Activated naive CD8-positive, alpha-beta T cell treated with anti-CD3 and anti-CD28 coated beads for 36 hours (primary cell): Measurements from ENCODE around the gene ST3GAL3. TPM values are rescaled to one million over a fixed set of nuclear protein-coding genes. Genes with fewer than 3 reads are reported as not detected.

Source experiments
- DNase-seq: peaks from one replicate; pipeline ENCODE4 v3.0.0; 2021
- H3K27ac Mint-ChIP-seq: one replicate; pipeline ENCODE4 v1.8.0; 2022; ENCODE audit warnings: mild to moderate bottlenecking, moderate library complexity, mixed read lengths
- H3K27me3 Mint-ChIP-seq: one replicate; pipeline ENCODE4 v1.8.0; 2022; ENCODE audit warnings: mild to moderate bottlenecking, mixed read lengths
- H3K36me3 Mint-ChIP-seq: one replicate; pipeline ENCODE4 v1.8.0; 2021; ENCODE audit warnings: mild to moderate bottlenecking, mixed read lengths
- H3K4me1 Mint-ChIP-seq: one replicate; pipeline ENCODE4 v1.8.0; 2021; ENCODE audit warnings: mixed read lengths
- H3K4me3 Mint-ChIP-seq: one replicate; pipeline ENCODE4 v1.8.0; 2022; ENCODE audit warnings: mild to moderate bottlenecking, moderate library complexity, mixed read lengths
- H3K9me3 Mint-ChIP-seq: one replicate; pipeline ENCODE4 v1.8.0; 2022; ENCODE audit warnings: mixed read lengths
- total RNA-seq, 2 experiments: library from RNA; stranded (reverse); gene quantifications; one replicate each; pipeline ENCODE4 v1.2.3, GENCODE V29; 2021

ST3GAL3 gene
- total RNA-seq, 2 experiments from 2014 or later = 9.7 to 11.1 TPM

DNA sequence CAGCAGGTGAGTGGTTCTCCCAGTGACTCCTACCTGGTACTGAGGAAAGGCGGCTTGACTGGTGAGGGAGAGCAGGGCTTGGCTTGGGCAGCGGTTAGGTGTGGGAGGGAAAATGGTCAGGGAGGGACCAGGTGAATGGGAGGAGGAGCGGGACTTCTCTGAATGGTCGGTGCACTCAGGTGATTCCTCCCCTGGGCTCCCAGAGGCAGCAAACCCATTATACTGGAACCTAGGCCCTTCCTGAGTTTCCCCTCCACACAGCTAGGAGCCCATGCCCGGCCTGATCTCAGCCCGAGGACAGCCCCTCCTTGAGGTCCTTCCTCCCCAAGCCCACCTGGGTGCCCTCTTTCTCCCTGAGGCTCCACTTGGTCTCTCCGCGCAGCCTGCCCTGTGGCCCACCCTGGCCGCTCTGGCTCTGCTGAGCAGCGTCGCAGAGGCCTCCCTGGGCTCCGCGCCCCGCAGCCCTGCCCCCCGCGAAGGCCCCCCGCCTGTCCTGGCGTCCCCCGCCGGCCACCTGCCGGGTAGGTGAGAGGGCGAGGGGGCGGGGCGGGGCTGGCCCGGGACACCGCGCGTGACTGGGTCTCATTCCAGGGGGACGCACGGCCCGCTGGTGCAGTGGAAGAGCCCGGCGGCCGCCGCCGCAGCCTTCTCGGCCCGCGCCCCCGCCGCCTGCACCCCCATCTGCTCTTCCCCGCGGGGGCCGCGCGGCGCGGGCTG, 228.5 kb downstream of the ST3GAL3 start:
- Mint-ChIP-seq H3K36me3 (peaks cover 6% of the 10 kb centered on the region), H3K27me3 (peaks cover 35% of the 10 kb centered on the region), H3K4me1 (peaks cover 15% of the 10 kb centered on the region), H3K4me3 (peak overlapping the region; percentile 2), H3K9me3 (no peaks in the 10 kb centered on the region), H3K27ac (no peak overlapping the region)
- DNase-seq = no peak

DNA sequence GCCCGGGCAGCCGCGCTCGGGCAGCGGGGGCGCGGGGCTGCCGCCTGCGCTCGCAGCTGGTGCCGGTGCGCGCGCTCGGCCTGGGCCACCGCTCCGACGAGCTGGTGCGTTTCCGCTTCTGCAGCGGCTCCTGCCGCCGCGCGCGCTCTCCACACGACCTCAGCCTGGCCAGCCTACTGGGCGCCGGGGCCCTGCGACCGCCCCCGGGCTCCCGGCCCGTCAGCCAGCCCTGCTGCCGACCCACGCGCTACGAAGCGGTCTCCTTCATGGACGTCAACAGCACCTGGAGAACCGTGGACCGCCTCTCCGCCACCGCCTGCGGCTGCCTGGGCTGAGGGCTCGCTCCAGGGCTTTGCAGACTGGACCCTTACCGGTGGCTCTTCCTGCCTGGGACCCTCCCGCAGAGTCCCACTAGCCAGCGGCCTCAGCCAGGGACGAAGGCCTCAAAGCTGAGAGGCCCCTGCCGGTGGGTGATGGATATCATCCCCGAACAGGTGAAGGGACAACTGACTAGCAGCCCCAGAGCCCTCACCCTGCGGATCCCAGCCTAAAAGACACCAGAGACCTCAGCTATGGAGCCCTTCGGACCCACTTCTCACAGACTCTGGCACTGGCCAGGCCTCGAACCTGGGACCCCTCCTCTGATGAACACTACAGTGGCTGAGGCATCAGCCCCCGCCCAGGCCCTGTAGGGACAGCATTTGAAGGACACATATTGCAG, 229.3 kb downstream of the ST3GAL3 start:
- peak; percentile 49 for DNase-seq

DNA sequence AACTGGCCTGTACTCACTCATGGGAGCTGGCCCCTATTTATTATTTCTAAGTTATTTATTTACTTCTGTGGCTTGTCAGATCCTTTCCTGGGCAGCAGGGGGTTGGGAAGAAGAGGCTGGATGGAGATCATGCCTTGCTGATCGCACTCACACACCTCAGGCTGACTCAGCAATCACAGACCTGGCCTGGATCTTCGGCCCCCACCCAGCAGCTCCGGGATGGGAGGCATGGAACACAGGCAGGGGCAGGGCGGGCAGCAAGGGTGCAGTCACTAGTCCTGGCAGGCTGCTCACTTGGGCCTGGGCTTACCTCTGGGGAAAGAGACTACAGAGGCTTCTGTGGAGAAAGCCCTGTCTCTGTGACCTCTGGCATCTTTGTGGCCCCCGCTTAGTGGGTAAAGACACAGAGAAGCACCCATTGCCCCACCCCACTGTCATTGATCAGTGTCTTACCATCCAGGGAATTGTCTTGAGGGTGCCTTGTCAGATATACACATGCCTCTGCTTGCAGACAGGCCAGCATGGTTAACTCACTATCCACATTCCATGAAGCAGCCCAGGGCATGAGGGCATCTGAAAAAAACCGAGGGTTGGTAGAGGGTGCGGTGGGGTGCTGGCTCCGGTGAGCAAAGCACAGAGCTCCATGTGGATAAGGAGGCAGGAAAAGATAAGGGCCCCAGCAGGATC, 230.0 kb downstream of the ST3GAL3 start:
- Mint-ChIP-seq H3K27ac (no peak overlapping the region), H3K27me3 (peaks cover 34% of the 10 kb centered on the region), H3K36me3 (peaks cover 6% of the 10 kb centered on the region)

More for the DNA sequence above, 229.3 kb downstream of the ST3GAL3 start:
- Mint-ChIP-seq H3K27me3 (peaks cover 35% of the 10 kb centered on the region), H3K4me3 (peak overlapping the region; percentile 70), H3K36me3 (peaks cover 6% of the 10 kb centered on the region), H3K27ac (no peak overlapping the region), H3K4me1 (peaks cover 15% of the 10 kb centered on the region), H3K9me3 (no peaks in the 10 kb centered on the region)

DNA sequence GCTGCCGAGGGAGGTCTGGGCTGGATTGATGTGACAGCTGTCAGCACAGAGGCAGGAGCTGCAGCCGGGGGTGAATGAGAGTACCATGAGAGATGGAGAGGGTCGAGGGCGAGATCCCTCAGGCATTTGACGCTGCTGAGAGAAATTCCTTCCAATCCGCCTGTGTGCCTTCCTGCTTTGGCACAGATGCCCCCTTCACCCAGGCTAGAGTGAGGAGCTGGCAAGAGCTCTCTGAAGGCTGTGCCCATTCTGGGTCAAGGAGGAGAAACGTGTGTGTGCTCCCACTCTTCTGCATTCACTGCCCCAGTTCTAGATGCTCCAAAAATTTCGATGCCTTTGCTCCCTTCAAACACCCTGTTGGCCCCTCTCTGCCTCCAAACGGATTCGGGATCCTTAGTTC, 231.0 kb downstream of the ST3GAL3 start:
- no peak for DNase-seq
- H3K27ac Mint-ChIP-seq = no peak overlapping the region
- H3K4me1 Mint-ChIP-seq = peaks cover 10% of the 10 kb centered on the region
- no peaks in the 10 kb centered on the region for H3K9me3 Mint-ChIP-seq
- H3K4me3 Mint-ChIP-seq = no peak overlapping the region
- H3K27me3 Mint-ChIP-seq = peaks cover 24% of the 10 kb centered on the region
- H3K36me3 Mint-ChIP-seq = peaks cover 6% of the 10 kb centered on the region

More for the DNA sequence above, 230.0 kb downstream of the ST3GAL3 start:
- H3K4me3 Mint-ChIP-seq = no peak overlapping the region
- H3K4me1 Mint-ChIP-seq = peaks cover 15% of the 10 kb centered on the region
- no peak for DNase-seq
- H3K9me3 Mint-ChIP-seq = no peaks in the 10 kb centered on the region

DNA sequence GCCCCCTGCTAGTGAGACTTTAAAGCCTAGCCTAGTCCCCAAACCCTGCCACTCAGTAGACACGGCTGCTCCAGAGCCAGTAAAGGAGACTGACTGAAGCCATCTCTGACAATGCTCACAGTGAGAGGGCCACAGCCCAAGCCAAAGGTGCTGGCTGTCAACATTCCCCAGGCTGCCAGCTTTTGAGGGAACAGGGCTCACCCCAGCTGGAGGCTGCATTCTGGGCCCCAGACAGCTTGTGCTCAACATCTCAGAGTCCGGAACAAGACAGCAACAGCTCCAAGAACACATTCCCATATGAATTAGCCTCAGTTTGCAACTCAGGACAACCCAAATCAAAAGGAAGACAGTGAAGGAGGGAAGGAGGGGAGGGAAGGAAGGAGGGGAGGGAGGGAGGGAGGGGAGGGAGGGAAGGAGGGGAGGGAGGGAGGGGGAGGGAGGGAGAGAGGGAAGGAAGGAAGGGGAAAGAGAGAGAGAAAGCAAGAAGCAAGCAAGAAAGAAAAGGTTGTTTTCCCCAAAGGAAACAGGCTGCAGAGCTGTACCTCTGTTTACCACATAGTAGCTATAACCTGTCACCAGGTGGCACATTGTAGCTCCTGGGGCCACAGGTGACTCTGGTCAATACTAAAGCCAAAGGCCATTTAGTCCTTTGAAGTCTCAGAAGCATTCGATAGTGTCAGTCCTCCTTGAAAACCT, 231.7 kb downstream of the ST3GAL3 start:
- Mint-ChIP-seq H3K9me3 (no peaks in the 10 kb centered on the region), H3K27ac (no peak overlapping the region), H3K27me3 (peaks cover 20% of the 10 kb centered on the region), H3K36me3 (peaks cover 6% of the 10 kb centered on the region), H3K4me3 (no peak overlapping the region), H3K4me1 (peaks cover 8% of the 10 kb centered on the region)
- DNase-seq = no peak

DNA sequence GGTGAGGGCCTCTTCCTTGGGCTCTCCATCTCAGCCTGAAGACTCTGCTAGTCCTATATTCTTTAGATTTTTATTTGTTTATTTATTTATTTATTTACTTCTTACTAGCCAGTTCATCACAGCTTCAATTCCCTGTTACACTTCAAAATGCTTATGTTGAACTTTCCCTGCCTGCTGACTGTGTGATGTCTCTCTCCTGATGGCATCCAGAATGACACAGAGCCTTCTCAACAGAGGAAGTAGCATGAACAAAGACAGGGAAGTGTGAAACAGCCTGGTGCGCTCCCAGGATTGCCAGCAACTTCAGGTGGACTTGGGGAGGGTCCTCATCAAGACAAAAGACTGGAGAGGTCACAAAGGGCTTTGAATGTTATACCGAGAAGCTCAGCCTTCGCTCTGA, 235.1 kb downstream of the ST3GAL3 start:
- no peaks in the 10 kb centered on the region for H3K27me3 Mint-ChIP-seq
- H3K4me1 Mint-ChIP-seq = peaks cover 11% of the 10 kb centered on the region
- no peaks in the 10 kb centered on the region for H3K9me3 Mint-ChIP-seq
- H3K4me3 Mint-ChIP-seq = no peak overlapping the region
- peaks cover 11% of the 10 kb centered on the region for H3K36me3 Mint-ChIP-seq
- no peak for DNase-seq
- H3K27ac Mint-ChIP-seq = no peak overlapping the region

DNA sequence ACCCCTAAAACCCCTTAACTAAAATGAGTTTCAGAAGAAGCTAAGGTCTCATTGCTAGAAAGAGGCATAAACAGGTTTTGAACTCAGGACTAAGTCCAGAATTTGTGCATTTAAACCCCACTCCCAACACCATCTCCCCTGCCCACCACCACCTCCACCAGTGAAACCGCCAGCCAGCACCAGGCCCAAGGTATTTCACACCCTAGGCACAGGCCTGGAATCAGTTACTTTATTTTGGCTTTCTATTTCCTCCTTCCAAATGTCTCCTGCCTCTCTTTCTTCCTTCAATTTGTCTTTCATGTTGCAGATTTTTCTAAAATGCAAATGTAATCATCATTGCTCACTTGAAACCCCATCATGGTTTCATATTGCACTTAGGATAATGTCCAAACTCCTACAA, 237.5 kb downstream of the ST3GAL3 start:
- peak overlapping the region; percentile 92 for H3K4me3 Mint-ChIP-seq
- no peaks in the 10 kb centered on the region for H3K9me3 Mint-ChIP-seq
- H3K27me3 Mint-ChIP-seq = no peaks in the 10 kb centered on the region
- no peak overlapping the region for H3K27ac Mint-ChIP-seq
- peaks cover 21% of the 10 kb centered on the region for H3K4me1 Mint-ChIP-seq
- no peak for DNase-seq
- H3K36me3 Mint-ChIP-seq = peaks cover 10% of the 10 kb centered on the region

DNA sequence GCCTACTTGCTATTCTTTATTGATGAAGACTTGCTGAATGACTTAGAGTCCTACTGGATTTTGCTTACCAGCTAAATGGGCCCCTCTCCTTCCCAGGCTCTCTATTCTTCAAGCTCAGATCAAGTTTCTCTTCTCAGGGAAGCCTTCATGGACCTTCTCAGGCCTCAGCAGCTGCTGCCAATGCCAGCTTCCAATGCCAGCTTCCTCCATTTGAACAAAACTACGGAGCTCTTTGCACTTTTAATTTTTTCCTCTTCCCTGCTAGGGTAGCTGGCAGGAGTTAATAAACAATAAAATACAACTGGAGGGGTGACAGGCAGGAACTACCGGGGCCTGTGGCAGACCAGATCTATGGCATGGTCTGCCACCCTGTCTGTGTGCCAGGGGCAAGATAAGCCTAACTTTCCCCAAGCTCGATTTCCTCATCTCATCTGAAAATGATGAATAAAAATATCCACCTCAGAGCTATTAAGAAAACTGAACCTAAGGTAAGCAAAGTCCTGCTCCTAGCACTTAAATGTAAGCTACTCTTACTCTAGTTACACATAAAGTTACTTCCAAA, 238.4 kb downstream of the ST3GAL3 start:
- Mint-ChIP-seq H3K9me3 (no peaks in the 10 kb centered on the region), H3K27ac (peak overlapping the region; percentile 90), H3K4me1 (peaks cover 21% of the 10 kb centered on the region), H3K36me3 (peaks cover 5% of the 10 kb centered on the region), H3K27me3 (no peaks in the 10 kb centered on the region), H3K4me3 (peak overlapping the region; percentile 92)
- no peak for DNase-seq

DNA sequence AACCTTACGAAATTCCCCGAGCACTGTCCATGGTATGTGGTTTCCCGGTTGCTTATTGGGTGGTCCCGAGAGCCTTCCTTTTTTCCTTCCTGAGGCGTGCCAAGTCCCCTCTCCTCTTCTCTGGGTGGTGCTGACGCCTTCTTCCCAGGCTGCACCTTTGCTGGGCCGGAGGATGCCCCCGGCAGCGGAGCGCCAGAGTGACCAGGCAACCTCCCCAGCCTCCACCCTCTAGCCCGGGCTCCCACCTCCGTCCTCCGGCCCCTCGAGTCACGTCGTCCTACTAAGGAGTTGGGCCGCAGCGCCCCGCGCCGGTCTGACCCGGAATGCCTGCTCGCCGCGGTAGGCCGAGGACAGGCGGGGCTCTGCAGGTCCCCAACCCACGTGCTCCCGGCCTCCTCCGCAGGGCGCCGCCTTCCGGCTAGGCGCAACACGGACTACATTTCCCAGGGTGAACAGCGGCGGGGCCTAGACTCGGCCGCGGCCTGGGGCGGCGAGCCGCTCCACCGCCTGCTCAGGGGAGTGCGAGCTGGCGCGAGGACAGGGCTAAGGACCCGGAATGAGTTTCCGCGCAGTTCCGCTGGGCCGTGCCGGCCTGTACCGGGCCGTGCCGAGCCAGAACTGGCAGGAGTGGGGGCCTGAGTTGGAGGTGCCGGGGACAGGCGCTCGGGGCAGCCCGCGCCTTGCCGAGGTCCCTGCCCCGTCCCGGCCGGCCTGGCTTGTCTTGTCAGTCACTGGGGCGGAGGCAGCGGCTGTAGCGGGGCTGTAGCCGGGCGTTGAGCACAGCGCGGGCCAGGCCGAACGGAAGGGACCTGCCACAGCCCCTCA, 239.1 kb downstream of the ST3GAL3 start, which contains the start of gene IPO13:
Gene IPO13 (plus strand): TSS at position 715 of the 825 bp plus-strand sequence. CDS start 651 bp downstream, outside the sequence.
- peaks cover 5% of the 10 kb centered on the region for H3K36me3 Mint-ChIP-seq
- DNase-seq = peak; percentile 98
- H3K9me3 Mint-ChIP-seq = no peaks in the 10 kb centered on the region
- H3K27ac Mint-ChIP-seq = peak within 1 kb of the TSS; percentile 90
- peak within 1 kb of the TSS; percentile 92 for H3K4me3 Mint-ChIP-seq
- H3K27me3 Mint-ChIP-seq = no peaks in the 10 kb centered on the region
- H3K4me1 Mint-ChIP-seq = peaks cover 25% of the 10 kb centered on the region

DNA sequence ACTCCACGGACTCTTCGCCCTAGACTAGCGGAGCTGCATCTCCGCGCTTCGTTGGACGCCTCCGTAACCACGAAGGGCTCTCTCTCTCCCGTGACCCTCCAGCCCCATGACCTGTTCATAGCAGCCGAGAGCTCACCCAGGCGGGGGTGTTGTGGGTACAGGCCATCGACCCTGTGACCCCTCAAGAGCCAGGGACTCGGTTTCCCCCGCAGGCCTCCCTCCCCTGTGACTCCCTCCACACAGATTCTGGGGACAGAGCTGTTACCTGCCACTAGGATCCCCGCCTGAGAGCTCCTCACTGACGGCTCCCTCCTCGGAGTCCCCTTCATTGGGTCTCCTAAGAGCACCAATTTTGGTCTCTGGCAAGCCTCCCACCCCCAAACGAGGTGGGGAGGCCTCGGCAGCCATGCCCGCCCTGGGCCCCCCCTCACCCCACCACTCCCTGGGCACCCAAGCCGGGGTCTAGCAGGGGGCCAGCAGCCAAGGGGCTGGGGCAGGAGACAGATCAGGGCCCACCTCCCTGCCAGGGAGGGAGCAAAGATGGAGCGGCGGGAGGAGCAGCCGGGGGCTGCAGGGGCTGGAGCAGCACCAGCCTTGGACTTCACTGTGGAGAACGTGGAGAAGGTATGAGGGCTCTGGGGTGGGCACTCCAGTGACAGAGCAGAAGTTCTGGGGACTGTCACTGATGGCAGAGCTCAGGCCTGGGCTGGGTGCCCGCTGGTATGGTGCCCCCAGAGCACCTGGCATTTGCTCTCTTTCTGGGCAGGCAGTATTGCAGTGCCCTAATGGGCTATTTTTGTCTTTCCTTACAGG, 239.9 kb downstream of the ST3GAL3 start:
- Mint-ChIP-seq H3K4me3 (peak overlapping the region; percentile 92), H3K27ac (peak overlapping the region; percentile 90), H3K4me1 (peaks cover 29% of the 10 kb centered on the region), H3K9me3 (no peaks in the 10 kb centered on the region), H3K36me3 (peaks cover 5% of the 10 kb centered on the region), H3K27me3 (no peaks in the 10 kb centered on the region)
- DNase-seq = peak; percentile 22

DNA sequence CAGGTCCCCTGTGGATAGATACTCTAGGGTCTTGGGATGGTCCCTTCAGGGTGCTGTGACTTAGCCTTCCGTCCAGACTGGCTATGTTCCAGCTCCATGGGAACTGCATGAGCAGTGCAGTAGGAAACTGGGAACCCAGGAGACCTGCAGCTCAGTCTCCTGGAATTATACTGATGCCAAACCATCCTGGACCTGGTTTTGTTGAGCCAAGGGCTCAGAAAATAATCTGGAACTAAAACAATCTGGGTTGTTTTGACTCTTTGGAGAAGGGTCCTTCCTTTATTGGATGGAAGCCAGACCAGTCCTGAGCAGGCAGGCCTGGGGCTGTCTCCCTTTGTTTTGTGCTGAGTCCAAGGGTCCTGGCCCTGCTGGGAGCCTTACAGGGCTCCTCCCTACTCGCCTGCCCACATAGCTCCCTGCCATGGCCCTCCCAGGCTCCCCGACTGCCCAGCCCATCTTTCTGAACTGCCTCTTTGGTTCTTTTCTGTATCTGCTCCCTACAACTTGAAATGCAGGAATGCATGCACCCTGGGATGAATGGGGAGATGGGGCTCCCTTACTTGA, 240.6 kb downstream of the ST3GAL3 start:
- peak overlapping the region; percentile 92 for H3K4me3 Mint-ChIP-seq
- H3K4me1 Mint-ChIP-seq = peaks cover 29% of the 10 kb centered on the region
- no peaks in the 10 kb centered on the region for H3K9me3 Mint-ChIP-seq
- H3K36me3 Mint-ChIP-seq = peaks cover 5% of the 10 kb centered on the region
- no peak overlapping the region for H3K27ac Mint-ChIP-seq
- no peak for DNase-seq
- H3K27me3 Mint-ChIP-seq = no peaks in the 10 kb centered on the region

DNA sequence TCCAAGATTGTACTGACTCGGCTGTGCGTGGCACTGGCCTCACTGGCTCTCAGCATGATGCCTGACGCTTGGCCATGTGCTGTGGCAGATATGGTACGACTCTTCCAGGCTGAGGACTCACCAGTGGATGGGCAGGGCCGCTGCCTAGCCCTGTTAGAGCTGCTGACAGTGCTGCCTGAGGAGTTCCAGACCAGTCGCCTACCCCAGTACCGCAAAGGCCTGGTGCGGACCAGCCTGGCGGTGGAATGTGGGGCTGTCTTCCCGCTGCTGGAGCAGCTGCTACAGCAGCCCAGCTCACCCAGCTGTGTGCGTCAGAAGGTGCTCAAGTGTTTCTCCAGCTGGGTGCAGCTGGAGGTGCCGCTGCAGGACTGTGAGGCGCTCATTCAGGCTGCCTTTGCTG, 242.3 kb downstream of the ST3GAL3 start:
- H3K27ac Mint-ChIP-seq = no peak overlapping the region
- H3K4me3 Mint-ChIP-seq = no peak overlapping the region
- H3K9me3 Mint-ChIP-seq = no peaks in the 10 kb centered on the region
- H3K36me3 Mint-ChIP-seq = peaks cover 1% of the 10 kb centered on the region
- peaks cover 26% of the 10 kb centered on the region for H3K4me1 Mint-ChIP-seq
- no peaks in the 10 kb centered on the region for H3K27me3 Mint-ChIP-seq
- no peak for DNase-seq
